ENCODE measurements around the gene FAM184B. TPM values are rescaled to one million over a fixed set of nuclear protein-coding genes. Genes with fewer than 3 reads are reported as not detected.

Gene FAM184B
- total RNA-seq, 1 experiment from 2014 or later = 0.17 TPM

DNA sequence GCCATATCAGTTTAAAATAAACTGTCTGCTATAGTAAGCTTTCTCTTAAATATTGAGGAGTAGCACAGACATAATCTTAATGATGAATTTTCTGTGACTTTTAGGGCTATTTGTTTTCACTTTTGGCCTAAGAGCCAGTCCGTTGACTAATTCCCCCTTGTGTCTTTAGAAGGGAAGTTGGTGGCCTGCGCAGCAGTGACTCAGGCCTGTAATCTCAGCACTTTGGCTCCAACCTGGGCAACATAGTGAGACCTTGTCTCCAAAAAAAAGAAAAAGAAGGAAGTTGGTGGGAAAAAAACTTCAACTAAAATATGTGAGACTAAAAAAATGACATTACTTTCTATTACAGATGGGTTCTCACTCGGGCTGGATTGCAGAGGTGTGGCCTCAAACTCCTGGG lies 32.7 kb upstream of the FAM184B start:
- H3K9me3 Mint-ChIP-seq = no peaks in the 10 kb centered on the region
- H3K4me3 Mint-ChIP-seq = no peak overlapping the region
- CTCF ChIA-PET = no interaction called here
- H3K36me3 Mint-ChIP-seq = peaks cover 40% of the 10 kb centered on the region
- no peak overlapping the region for H3K27ac Mint-ChIP-seq
- peaks cover 3% of the 10 kb centered on the region; the same call in 1 of the 2 replicates for H3K27me3 Mint-ChIP-seq (ENCODE audit: low read depth)
- DNase-seq (ENCODE audit: low spot score) (no peak), ATAC-seq (no peak)
- TF ChIP-seq, protein P1, sequence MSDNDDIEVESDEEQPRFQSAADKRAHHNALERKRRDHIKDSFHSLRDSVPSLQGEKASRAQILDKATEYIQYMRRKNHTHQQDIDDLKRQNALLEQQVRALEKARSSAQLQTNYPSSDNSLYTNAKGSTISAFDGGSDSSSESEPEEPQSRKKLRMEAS (CRISPR knock-in tag; IDR thresholded peaks at IDR 0.05) = no peak
- TF ChIP-seq, protein P2, sequence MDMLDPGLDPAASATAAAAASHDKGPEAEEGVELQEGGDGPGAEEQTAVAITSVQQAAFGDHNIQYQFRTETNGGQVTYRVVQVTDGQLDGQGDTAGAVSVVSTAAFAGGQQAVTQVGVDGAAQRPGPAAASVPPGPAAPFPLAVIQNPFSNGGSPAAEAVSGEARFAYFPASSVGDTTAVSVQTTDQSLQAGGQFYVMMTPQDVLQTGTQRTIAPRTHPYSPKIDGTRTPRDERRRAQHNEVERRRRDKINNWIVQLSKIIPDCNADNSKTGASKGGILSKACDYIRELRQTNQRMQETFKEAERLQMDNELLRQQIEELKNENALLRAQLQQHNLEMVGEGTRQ (CRISPR knock-in tag; IDR thresholded peaks at IDR 0.05) = no peak
- TF ChIP-seq ELF4 (CRISPR knock-in tag; IDR thresholded peaks at IDR 0.05; ENCODE audit: low read depth) (no peak), HMGA2 (CRISPR knock-in tag; IDR thresholded peaks at IDR 0.05) (no peak), ZNF232 (CRISPR knock-in tag; IDR thresholded peaks at IDR 0.05) (no peak), ATF1 (CRISPR knock-in tag; IDR thresholded peaks at IDR 0.05) (no peak), IRF2 (CRISPR knock-in tag; IDR thresholded peaks at IDR 0.05; ENCODE audit: borderline replicate concordance, low read depth) (no peak), GRHL2 (CRISPR knock-in tag; IDR thresholded peaks at IDR 0.05; ENCODE audit: insufficient replicate concordance, severe bottlenecking) (no peak), JAZF1 (CRISPR knock-in tag; IDR thresholded peaks at IDR 0.05) (no peak), TEAD4 (CRISPR knock-in tag; IDR thresholded peaks at IDR 0.05) (no peak), MXD4 (CRISPR knock-in tag; IDR thresholded peaks at IDR 0.05; ENCODE audit: borderline replicate concordance) (no peak), NR1H2 (CRISPR knock-in tag; IDR thresholded peaks at IDR 0.05) (no peak)
- TF ChIP-seq, protein P3, sequence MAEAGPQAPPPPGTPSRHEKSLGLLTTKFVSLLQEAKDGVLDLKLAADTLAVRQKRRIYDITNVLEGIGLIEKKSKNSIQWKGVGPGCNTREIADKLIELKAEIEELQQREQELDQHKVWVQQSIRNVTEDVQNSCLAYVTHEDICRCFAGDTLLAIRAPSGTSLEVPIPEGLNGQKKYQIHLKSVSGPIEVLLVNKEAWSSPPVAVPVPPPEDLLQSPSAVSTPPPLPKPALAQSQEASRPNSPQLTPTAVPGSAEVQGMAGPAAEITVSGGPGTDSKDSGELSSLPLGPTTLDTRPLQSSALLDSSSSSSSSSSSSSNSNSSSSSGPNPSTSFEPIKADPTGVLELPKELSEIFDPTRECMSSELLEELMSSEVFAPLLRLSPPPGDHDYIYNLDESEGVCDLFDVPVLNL (CRISPR knock-in tag; IDR thresholded peaks at IDR 0.05; ENCODE audit: borderline replicate concordance, low read depth) = no peak
- peaks cover 15% of the 10 kb centered on the region for H3K4me1 Mint-ChIP-seq
- POLR2A ChIA-PET = no interaction called here

DNA sequence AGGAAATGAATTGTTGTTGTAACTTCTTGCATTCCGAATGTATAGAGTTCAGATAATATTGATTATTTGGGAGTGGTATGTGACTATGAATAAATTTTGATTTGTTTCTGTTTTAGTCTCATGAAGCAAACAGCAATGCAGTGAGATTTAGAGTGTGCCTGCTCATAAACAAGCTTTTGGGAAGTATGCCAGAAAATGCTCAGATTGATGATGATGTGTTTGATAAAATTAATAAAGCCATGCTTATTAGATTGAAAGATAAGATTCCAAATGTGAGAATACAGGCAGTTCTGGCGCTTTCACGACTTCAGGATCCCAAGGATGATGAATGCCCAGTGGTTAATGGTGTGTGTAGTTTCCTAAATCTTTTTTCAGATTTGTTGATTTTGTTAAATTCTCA lies 31.4 kb upstream of the FAM184B start:
- H3K4me3 Mint-ChIP-seq = peak overlapping the region; percentile 97
- TF ChIP-seq FOXK1 (CRISPR knock-in tag; IDR thresholded peaks at IDR 0.05) = no peak
- no peaks in the 10 kb centered on the region for H3K9me3 Mint-ChIP-seq
- CTCF ChIA-PET = no interaction called here
- peaks cover 25% of the 10 kb centered on the region for H3K4me1 Mint-ChIP-seq
- H3K36me3 Mint-ChIP-seq = peaks cover 42% of the 10 kb centered on the region
- H3K27ac Mint-ChIP-seq = no peak overlapping the region
- no peak for ATAC-seq
- POLR2A ChIA-PET = no interaction called here
- H3K27me3 Mint-ChIP-seq (ENCODE audit: low read depth) = peaks cover 3% of the 10 kb centered on the region; the same call in 1 of the 2 replicates
- DNase-seq (ENCODE audit: low spot score) = no peak

DNA sequence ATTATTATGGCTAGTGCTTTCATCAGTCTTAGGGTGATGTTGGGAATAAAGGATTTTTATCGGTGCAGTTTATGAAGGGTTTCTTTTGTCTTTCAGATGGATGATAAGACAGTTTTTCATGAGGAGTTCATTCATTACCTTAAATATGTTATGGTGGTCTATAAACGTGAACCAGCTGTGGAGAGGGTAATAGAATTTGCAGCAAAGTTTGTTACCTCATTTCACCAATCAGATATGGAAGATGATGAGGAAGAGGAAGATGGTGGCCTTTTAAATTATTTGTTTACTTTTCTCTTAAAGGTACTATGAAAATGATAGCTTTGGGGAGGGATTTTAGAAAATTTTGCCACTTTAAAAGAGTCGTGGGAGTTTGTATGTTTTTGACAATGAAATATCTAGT lies 30.7 kb upstream of the FAM184B start:
- POLR2A ChIA-PET = no interaction called here
- Mint-ChIP-seq H3K4me1 (peaks cover 32% of the 10 kb centered on the region), H3K27me3 (ENCODE audit: low read depth) (peaks cover 3% of the 10 kb centered on the region; the same call in 1 of the 2 replicates), H3K27ac (peak overlapping the region; percentile 71; the same call in 1 of the 2 replicates), H3K9me3 (no peaks in the 10 kb centered on the region), H3K36me3 (peaks cover 38% of the 10 kb centered on the region), H3K4me3 (peak overlapping the region; percentile 97)
- TF ChIP-seq, protein P2 (CRISPR knock-in tag; IDR thresholded peaks at IDR 0.05) = no peak
- TF ChIP-seq TEAD4 (CRISPR knock-in tag; IDR thresholded peaks at IDR 0.05) (no peak), NFYB (CRISPR knock-in tag; conservative IDR thresholded peaks at IDR 0.05; ENCODE audit: low read depth) (no peak), JAZF1 (CRISPR knock-in tag; IDR thresholded peaks at IDR 0.05) (no peak), TEAD1 (CRISPR knock-in tag; IDR thresholded peaks at IDR 0.05) (no peak), HMGA2 (CRISPR knock-in tag; IDR thresholded peaks at IDR 0.05) (no peak)
- TF ChIP-seq, protein P4, sequence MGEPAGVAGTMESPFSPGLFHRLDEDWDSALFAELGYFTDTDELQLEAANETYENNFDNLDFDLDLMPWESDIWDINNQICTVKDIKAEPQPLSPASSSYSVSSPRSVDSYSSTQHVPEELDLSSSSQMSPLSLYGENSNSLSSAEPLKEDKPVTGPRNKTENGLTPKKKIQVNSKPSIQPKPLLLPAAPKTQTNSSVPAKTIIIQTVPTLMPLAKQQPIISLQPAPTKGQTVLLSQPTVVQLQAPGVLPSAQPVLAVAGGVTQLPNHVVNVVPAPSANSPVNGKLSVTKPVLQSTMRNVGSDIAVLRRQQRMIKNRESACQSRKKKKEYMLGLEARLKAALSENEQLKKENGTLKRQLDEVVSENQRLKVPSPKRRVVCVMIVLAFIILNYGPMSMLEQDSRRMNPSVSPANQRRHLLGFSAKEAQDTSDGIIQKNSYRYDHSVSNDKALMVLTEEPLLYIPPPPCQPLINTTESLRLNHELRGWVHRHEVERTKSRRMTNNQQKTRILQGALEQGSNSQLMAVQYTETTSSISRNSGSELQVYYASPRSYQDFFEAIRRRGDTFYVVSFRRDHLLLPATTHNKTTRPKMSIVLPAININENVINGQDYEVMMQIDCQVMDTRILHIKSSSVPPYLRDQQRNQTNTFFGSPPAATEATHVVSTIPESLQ (CRISPR knock-in tag; IDR thresholded peaks at IDR 0.05) = no peak
- TF ChIP-seq, protein P5, sequence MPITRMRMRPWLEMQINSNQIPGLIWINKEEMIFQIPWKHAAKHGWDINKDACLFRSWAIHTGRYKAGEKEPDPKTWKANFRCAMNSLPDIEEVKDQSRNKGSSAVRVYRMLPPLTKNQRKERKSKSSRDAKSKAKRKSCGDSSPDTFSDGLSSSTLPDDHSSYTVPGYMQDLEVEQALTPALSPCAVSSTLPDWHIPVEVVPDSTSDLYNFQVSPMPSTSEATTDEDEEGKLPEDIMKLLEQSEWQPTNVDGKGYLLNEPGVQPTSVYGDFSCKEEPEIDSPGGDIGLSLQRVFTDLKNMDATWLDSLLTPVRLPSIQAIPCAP (CRISPR knock-in tag; IDR thresholded peaks at IDR 0.05) = no peak
- TF ChIP-seq, protein P6, sequence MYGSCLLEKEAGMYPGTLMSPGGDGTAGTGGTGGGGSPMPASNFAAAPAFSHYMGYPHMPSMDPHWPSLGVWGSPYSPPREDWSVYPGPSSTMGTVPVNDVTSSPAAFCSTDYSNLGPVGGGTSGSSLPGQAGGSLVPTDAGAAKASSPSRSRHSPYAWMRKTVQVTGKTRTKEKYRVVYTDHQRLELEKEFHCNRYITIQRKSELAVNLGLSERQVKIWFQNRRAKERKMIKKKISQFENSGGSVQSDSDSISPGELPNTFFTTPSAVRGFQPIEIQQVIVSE (CRISPR knock-in tag; IDR thresholded peaks at IDR 0.05; ENCODE audit: borderline replicate concordance) = no peak
- TF ChIP-seq, protein P7, sequence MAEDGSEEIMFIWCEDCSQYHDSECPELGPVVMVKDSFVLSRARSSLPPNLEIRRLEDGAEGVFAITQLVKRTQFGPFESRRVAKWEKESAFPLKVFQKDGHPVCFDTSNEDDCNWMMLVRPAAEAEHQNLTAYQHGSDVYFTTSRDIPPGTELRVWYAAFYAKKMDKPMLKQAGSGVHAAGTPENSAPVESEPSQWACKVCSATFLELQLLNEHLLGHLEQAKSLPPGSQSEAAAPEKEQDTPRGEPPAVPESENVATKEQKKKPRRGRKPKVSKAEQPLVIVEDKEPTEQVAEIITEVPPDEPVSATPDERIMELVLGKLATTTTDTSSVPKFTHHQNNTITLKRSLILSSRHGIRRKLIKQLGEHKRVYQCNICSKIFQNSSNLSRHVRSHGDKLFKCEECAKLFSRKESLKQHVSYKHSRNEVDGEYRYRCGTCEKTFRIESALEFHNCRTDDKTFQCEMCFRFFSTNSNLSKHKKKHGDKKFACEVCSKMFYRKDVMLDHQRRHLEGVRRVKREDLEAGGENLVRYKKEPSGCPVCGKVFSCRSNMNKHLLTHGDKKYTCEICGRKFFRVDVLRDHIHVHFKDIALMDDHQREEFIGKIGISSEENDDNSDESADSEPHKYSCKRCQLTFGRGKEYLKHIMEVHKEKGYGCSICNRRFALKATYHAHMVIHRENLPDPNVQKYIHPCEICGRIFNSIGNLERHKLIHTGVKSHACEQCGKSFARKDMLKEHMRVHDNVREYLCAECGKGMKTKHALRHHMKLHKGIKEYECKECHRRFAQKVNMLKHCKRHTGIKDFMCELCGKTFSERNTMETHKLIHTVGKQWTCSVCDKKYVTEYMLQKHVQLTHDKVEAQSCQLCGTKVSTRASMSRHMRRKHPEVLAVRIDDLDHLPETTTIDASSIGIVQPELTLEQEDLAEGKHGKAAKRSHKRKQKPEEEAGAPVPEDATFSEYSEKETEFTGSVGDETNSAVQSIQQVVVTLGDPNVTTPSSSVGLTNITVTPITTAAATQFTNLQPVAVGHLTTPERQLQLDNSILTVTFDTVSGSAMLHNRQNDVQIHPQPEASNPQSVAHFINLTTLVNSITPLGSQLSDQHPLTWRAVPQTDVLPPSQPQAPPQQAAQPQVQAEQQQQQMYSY (CRISPR knock-in tag; IDR thresholded peaks at IDR 0.05) = no peak
- no peak for ATAC-seq
- CTCF ChIA-PET = no interaction called here
- no peak for DNase-seq (ENCODE audit: low spot score)

Measured in WTC11 (cell line).